Activated B cell treated with CpG ODN at 0.5 μM for 24 hours (primary cell): ENCODE results near the gene TPM4. TPM values are rescaled to one million over a fixed set of nuclear protein-coding genes. Genes with fewer than 3 reads are reported as not detected.
A peak's percentile ranks its signal among the peaks of the same experiment; 100 is the strongest.

Source experiments
- ATAC-seq: fragments of 200-7000 bp; cut with Tn5 transposase; one replicate; pipeline ENCODE4 v1.10.0; 2021; ENCODE audit warnings: low read depth, mild to moderate bottlenecking, moderate library complexity
- CTCF ChIA-PET: fragments of 350-600 bp; sonication (Branson Sonifier 250); formaldehyde crosslinking; loops from one replicate; lab custom pipeline; 2021; ENCODE audit warnings: antibody characterized with exemption; lab: Charles Lee
- POLR2A ChIA-PET: fragments of 350-600 bp; sonication (Branson Sonifier 250); formaldehyde crosslinking; loops from one replicate; lab custom pipeline; 2021; ENCODE audit warnings: antibody characterized with exemption; lab: Charles Lee
- DNase-seq: peaks from one replicate; pipeline ENCODE4 v3.0.0; 2022
- H3K27ac Mint-ChIP-seq: one replicate; pipeline ENCODE4 v1.8.0; 2020; ENCODE audit warnings: mixed read lengths
- H3K27me3 Mint-ChIP-seq: one replicate; pipeline ENCODE4 v1.8.0; 2021; ENCODE audit warnings: mixed read lengths
- H3K36me3 Mint-ChIP-seq: one replicate; pipeline ENCODE4 v1.8.0; 2021; ENCODE audit warnings: low read depth, mixed read lengths
- H3K4me1 Mint-ChIP-seq: one replicate; pipeline ENCODE4 v1.8.0; 2021; ENCODE audit warnings: mixed read lengths
- H3K4me3 Mint-ChIP-seq: one replicate; pipeline ENCODE4 v1.8.0; 2020; ENCODE audit warnings: mild to moderate bottlenecking, mixed read lengths
- H3K9me3 Mint-ChIP-seq: one replicate; pipeline ENCODE4 v1.8.0; 2020; ENCODE audit warnings: mixed read lengths
- intact Hi-C: fragments of 100-400 bp; cut with micrococcal nuclease; formaldehyde crosslinking; loops from one replicate; pipeline ENCODE4 v1.15.1; 2024
- total RNA-seq: library from RNA; stranded (reverse); gene quantifications from 2 replicates; pipeline ENCODE4 v1.2.3, GENCODE V29; 2022
- TF ChIP-seq, protein P1 (sequence below): fragments of 200-600 bp; IDR thresholded peaks from one replicate; pipeline ENCODE4 v1.8.0; 2022; ENCODE audit warnings: antibody characterized with exemption, mild to moderate bottlenecking

The TPM4 gene
- total RNA-seq, 1 donor from 2014 or later: 257 TPM

DNA sequence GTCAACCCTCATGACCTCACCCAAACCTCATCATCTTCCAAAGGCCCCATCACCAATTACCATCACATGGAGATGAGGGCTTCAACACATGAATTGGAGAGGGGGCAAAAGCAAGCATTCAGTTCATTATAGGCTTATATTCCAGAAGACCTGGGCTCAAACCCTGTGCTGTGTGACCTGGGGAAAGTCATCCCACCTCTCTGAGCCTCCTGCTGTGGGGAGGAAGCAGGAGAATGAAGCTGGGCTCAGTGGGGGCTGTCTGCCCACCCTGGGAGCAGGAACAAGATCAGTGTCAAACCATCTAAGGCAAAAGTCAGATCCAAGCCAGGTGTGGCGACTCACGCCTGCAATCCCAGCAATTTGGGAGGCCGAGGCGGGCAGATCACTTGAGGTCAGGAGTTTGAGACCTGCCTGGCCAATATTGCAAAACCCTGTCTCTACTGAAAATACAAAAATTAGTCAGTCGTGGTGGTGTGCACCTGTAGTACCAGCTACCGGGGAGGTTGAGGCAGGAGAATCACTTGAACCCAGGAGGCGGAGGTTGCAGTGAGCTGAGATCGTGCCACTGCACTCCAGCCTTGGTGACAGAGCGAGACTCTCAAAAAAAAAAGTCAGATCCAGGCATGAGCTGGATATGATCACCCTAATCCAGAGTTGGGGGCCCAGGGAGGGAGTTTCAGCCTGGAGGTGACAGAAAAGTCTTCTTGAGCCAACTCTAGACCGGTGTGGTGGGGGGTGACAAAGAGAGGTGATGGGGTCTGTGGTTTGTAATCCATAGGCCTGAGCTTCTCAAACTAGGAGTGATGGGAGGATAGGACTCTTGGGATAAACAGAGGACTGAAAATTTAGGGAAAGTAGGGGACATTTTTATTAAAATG lies 1.6 kb upstream of the TPM4 start:
- DNase-seq: no peak
- CTCF ChIA-PET: interaction anchor here (0.5 to 3.0 kb wide), 4 partner anchors 11 to 107 kb away, joined by 3 to 9 read pairs (median 4); partner anchors contain the start of gene HSH2D
- ATAC-seq: no peak
- POLR2A ChIA-PET: interaction anchor here (0.5 to 8.1 kb wide), 13 partner anchors 8 to 1542 kb away, joined by 3 to 110 read pairs (median 6); partner anchors contain the start of genes HSH2D and RAB8A
- H3K36me3 Mint-ChIP-seq: peaks cover 18% of the 10 kb centered on the region
- intact Hi-C loops: loop anchor here (5.0 to 10.0 kb wide), 3 partner anchors 240 to 513 kb away; partner anchors contain the start of gene KLF2
- H3K27me3 Mint-ChIP-seq: no peaks in the 10 kb centered on the region
- H3K27ac Mint-ChIP-seq: peak overlapping the region; percentile 87
- H3K4me1 Mint-ChIP-seq: peaks cover 41% of the 10 kb centered on the region
- TF ChIP-seq, protein P1, sequence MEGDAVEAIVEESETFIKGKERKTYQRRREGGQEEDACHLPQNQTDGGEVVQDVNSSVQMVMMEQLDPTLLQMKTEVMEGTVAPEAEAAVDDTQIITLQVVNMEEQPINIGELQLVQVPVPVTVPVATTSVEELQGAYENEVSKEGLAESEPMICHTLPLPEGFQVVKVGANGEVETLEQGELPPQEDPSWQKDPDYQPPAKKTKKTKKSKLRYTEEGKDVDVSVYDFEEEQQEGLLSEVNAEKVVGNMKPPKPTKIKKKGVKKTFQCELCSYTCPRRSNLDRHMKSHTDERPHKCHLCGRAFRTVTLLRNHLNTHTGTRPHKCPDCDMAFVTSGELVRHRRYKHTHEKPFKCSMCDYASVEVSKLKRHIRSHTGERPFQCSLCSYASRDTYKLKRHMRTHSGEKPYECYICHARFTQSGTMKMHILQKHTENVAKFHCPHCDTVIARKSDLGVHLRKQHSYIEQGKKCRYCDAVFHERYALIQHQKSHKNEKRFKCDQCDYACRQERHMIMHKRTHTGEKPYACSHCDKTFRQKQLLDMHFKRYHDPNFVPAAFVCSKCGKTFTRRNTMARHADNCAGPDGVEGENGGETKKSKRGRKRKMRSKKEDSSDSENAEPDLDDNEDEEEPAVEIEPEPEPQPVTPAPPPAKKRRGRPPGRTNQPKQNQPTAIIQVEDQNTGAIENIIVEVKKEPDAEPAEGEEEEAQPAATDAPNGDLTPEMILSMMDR: no peak
- H3K4me3 Mint-ChIP-seq: peak overlapping the region; percentile 90
- no peaks in the 10 kb centered on the region for H3K9me3 Mint-ChIP-seq

DNA sequence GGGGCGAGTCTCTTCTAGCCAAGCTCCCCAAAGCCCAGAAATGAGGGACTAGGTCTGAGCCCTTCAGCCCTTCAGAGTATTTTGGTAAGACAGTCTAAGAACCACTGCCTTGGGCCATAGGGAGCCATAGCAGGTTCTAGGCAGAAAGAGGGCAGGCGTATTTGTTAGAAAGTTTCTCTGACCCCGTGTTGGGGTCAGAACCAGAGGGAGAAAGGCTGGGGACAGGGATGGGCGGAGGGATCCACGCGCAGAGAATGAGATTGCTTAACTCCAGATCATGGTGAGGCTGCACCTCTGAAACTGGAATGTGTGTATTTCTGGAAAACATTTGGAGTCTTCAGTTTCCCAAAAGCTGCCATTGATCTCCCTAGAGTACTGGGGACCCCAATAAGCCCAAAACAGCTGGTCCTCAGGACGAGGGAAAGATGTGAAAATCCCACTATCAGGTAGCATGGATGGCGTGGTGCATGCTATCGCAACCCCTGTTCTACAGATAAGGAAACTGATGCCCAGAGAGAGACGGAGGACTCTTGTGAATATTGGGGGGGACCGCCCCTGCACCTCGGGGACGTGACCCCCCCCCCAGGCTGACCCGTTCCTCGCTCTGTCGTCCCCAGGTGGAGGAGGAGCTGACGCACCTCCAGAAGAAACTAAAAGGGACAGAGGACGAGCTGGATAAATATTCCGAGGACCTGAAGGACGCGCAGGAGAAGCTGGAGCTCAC lies 703 bp upstream of the TPM4 start:
- H3K27me3 Mint-ChIP-seq: no peaks in the 10 kb centered on the region
- DNase-seq (no peak), ATAC-seq (no peak)
- ChIA-PET POLR2A (interaction anchor here (0.5 to 8.1 kb wide), 20 partner anchors 9 to 512 kb away, joined by 3 to 110 read pairs (median 4); partner anchors contain the start of genes AP1M1, FAM32A, HSH2D and RAB8A), CTCF (interaction anchor here (0.8 to 3.0 kb wide), 3 partner anchors 12 to 68 kb away, joined by 3 to 9 read pairs (median 5); partner anchors contain the start of gene HSH2D)
- H3K36me3 Mint-ChIP-seq: peaks cover 25% of the 10 kb centered on the region
- H3K9me3 Mint-ChIP-seq: no peaks in the 10 kb centered on the region
- H3K4me3 Mint-ChIP-seq: peak overlapping the region; percentile 90
- peaks cover 50% of the 10 kb centered on the region for H3K4me1 Mint-ChIP-seq
- intact Hi-C loops: loop anchor here (5.0 to 10.0 kb wide), 3 partner anchors 241 to 512 kb away; partner anchors contain the start of gene KLF2
- peak overlapping the region; percentile 87 for H3K27ac Mint-ChIP-seq
- TF ChIP-seq, protein P1: no peak

DNA sequence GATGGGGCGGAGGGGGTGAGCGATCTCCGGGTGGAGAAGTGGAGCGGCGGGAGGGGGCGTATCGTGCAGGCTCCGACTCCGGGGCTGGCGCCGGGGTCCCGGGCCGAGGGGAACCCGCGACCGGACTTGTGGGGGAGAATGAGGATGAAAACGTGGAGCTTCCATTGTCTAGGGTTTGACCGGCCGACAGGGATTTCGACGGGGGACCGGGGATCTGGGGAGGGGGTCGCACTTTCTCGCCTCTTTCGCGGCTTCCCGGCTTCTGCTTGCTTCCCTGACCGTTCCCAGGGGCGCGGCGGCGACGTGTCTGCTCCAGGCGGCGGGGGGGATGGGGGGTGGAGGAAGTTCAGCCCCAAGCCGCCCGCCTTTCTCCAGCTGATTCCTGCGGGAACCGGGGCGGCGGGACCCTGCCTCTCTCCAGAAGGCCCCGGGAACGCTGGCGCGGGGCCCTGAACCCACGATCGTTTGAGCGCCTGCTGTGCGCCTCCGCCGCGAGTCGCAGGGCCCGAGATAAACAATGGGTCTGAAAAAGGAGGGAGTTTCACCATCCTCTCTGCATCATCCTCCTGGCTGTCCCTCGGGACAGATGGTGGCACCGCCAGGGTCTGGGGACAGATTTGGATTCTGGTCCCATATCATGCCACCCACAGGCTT lies 790 bp downstream of the TPM4 start:
- peaks cover 62% of the 10 kb centered on the region for H3K4me1 Mint-ChIP-seq
- ChIA-PET CTCF (interaction anchor here (1.5 kb wide), 1 partner anchor 14 kb away, joined by 5 read pairs; no protein-coding TSS in a partner anchor), POLR2A (interaction anchor here (0.6 to 8.1 kb wide), 24 partner anchors 8 to 516 kb away, joined by 3 to 110 read pairs (median 7); partner anchors contain the start of genes AP1M1, FAM32A, HSH2D and RAB8A)
- intact Hi-C loops: loop anchor here (5.0 to 10.0 kb wide), 3 partner anchors 242 to 510 kb away; partner anchors contain the start of gene KLF2
- H3K27me3 Mint-ChIP-seq: no peaks in the 10 kb centered on the region
- ATAC-seq: no peak
- peak; percentile 39 for DNase-seq
- peak overlapping the region; percentile 90 for H3K4me3 Mint-ChIP-seq
- peaks cover 39% of the 10 kb centered on the region for H3K36me3 Mint-ChIP-seq
- peak overlapping the region; percentile 98 for H3K27ac Mint-ChIP-seq
- TF ChIP-seq, protein P1: no peak
- H3K9me3 Mint-ChIP-seq: no peaks in the 10 kb centered on the region

DNA sequence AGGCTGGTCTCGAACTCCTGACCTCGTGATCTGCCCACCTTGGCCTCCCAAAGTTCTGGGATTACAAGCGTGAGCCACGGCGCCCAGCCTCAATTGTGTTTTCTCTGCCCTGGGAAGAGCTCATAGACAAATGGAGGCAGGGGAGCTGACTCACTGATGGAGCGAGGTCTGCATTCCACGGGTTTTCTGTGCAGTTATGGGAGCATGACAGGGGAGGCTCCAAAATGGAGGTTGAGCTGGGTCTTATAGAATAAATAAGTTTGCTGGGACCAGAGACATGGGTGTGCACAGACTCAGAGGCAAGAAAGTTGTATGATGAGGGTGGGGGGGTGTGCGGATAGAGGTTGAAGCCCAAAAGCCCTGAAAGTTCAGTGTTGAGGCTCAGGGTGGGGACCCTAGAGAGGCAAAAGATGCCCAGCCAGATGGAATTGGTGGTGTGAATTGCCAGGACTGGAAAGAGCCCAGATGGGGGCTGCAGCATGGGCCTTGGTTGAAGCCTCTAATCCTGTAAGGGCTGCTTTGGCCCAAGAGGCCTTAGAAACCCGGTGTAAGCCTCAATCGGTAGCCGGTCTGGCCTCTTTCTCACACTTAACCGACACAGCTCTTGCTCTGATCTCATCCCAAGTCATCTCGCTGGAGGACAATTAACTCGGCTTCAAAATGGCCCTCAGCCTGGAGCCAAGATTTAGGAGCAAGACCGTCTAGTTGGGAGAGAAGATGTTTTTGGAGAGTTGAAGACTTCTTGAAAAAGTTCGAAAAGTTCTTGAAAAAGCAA lies 1.9 kb downstream of the TPM4 start:
- TF ChIP-seq, protein P1: no peak
- Mint-ChIP-seq H3K36me3 (peaks cover 49% of the 10 kb centered on the region), H3K27ac (peak overlapping the region; percentile 98), H3K4me3 (peak overlapping the region; percentile 90), H3K27me3 (no peaks in the 10 kb centered on the region), H3K4me1 (peaks cover 72% of the 10 kb centered on the region), H3K9me3 (no peaks in the 10 kb centered on the region)
- POLR2A ChIA-PET: interaction anchor here (0.6 to 8.1 kb wide), 34 partner anchors 7 to 1227 kb away, joined by 3 to 110 read pairs (median 5); partner anchors contain the start of genes AP1M1, FAM32A, HSH2D and KLF2
- CTCF ChIA-PET: interaction anchor here (1.2 to 2.1 kb wide), 5 partner anchors 8 to 36 kb away, joined by 3 to 12 read pairs (median 5); no protein-coding TSS in a partner anchor
- ATAC-seq: no peak
- DNase-seq: no peak
- intact Hi-C loops: loop anchor here (1.0 to 10.0 kb wide), 6 partner anchors 8 to 509 kb away; partner anchors contain the start of genes KLF2 and RAB8A
